Endothelial cell of umbilical vein (primary cell): Measurements from ENCODE around the gene IFI27.

Source experiments
- EZH2 ChIP-seq: IDR thresholded peaks from 2 replicates; pipeline ENCODE4 v1.6.1; 2012; ENCODE audit warnings: borderline replicate concordance, low read depth, mild to moderate bottlenecking, moderate library complexity, low read length, inconsistent platforms; ENCODE audit not compliant: severe bottlenecking
- FOS ChIP-seq: IDR thresholded peaks from 2 replicates; pipeline ENCODE4 v1.6.1; 2011; ENCODE audit warnings: mild to moderate bottlenecking, low read length, moderate library complexity, borderline replicate concordance; ENCODE audit not compliant: insufficient read depth
- POLR2A ChIP-seq: IDR thresholded peaks from 2 replicates; pipeline ENCODE4 v1.6.1; 2012; ENCODE audit warnings: low read depth, mild to moderate bottlenecking, control low read depth, low read length
- TF ChIP-seq, protein P1 (sequence below), 2 donors: IDR thresholded peaks; 1 replicate in 1 of 2; 2 replicates in 1 of 2; pipeline ENCODE4 v1.5.1; 2011; ENCODE audit warnings: low read length in 2 of 2, mild to moderate bottlenecking in 2 of 2, moderate library complexity in 2 of 2, control low read depth in 1 of 2, inconsistent platforms in 1 of 2, low read depth in 1 of 2; ENCODE audit not compliant: insufficient read depth in 1 of 2; ENCODE audit errors: extremely low read depth in 1 of 2
- TF ChIP-seq, protein P2 (sequence below): IDR thresholded peaks from 2 replicates; pipeline ENCODE4 v1.6.1; 2011; ENCODE audit not compliant: insufficient read depth, insufficient read length

DNA sequence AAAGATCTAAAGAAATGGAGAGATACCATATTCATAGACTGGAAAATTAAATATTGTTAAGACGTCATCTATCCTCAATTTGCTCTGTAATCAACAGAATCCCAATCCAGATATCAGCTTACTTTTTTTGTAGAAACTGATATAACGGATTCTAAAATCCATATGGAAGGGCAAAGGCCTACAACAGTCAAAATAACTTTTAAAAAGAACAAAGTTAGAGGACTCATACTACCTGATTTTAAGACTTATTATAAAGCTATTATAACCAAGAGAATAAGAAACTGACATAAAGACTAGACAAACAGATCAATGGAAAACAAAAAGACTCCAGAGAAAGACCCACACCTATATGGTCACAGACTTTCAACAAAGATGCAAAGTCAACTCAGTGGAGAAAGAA is 35.5 kb upstream of the IFI27 start:
- TF ChIP-seq, protein P1, sequence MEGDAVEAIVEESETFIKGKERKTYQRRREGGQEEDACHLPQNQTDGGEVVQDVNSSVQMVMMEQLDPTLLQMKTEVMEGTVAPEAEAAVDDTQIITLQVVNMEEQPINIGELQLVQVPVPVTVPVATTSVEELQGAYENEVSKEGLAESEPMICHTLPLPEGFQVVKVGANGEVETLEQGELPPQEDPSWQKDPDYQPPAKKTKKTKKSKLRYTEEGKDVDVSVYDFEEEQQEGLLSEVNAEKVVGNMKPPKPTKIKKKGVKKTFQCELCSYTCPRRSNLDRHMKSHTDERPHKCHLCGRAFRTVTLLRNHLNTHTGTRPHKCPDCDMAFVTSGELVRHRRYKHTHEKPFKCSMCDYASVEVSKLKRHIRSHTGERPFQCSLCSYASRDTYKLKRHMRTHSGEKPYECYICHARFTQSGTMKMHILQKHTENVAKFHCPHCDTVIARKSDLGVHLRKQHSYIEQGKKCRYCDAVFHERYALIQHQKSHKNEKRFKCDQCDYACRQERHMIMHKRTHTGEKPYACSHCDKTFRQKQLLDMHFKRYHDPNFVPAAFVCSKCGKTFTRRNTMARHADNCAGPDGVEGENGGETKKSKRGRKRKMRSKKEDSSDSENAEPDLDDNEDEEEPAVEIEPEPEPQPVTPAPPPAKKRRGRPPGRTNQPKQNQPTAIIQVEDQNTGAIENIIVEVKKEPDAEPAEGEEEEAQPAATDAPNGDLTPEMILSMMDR (IDR thresholded peaks at IDR 0.05; ENCODE audit: extremely low read depth in 1 of 2, insufficient read depth in 1 of 2, low read depth in 1 of 2, low read length in 2 of 2): no peak
- TF ChIP-seq POLR2A (no peak), FOS (no peak), EZH2 (no peak)
- TF ChIP-seq, protein P2, sequence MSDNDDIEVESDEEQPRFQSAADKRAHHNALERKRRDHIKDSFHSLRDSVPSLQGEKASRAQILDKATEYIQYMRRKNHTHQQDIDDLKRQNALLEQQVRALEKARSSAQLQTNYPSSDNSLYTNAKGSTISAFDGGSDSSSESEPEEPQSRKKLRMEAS: no peak
